Dedifferentiated amniotic fluid mesenchymal stem cell (primary cell): Measurements from ENCODE around the gene CCDC197.

Experiments
- DNase-seq: peaks from one replicate; pipeline ENCODE4 v3.0.0-alpha.2; 2016; ENCODE audit errors: extremely low spot score

CCDC197 gene

GRCh38 chr14:93997082-93997481, at the start of gene CCDC197:
Gene CCDC197 (plus strand): TSS chr14:93997301. CDS start chr14:93998132, 831 bp downstream.
- DNase-seq: no peak

GRCh38 chr14:93949511-93950075, 47.5 kb upstream of the CCDC197 start:
- no peak for DNase-seq

- DNase-seq: no peak
Observed at GRCh38 chr14:93950948-93951634, 46.0 kb upstream of the CCDC197 start.

GRCh38 chr14:93951635-93952540, 45.2 kb upstream of the CCDC197 start:
- DNase-seq: no peak

GRCh38 chr14:93952829-93953228, 44.3 kb upstream of the CCDC197 start:
- no peak for DNase-seq

GRCh38 chr14:93953263-93953662, 43.8 kb upstream of the CCDC197 start:
- no peak for DNase-seq

- no peak for DNase-seq
Observed at GRCh38 chr14:93953739-93954515, 43.2 kb upstream of the CCDC197 start.

- DNase-seq: no peak
Observed at GRCh38 chr14:93954516-93954830, 42.6 kb upstream of the CCDC197 start.

GRCh38 chr14:93954900-93955849, 41.9 kb upstream of the CCDC197 start:
- DNase-seq: no peak

- DNase-seq: no peak
Observed at GRCh38 chr14:93955850-93956481, 41.1 kb upstream of the CCDC197 start.

GRCh38 chr14:93956514-93957332, 40.4 kb upstream of the CCDC197 start:
- DNase-seq: no peak

- DNase-seq: no peak
Observed at GRCh38 chr14:93957333-93957710, 39.8 kb upstream of the CCDC197 start.

- DNase-seq: no peak
Observed at GRCh38 chr14:93957751-93958566, 39.1 kb upstream of the CCDC197 start.

GRCh38 chr14:93958567-93959238, 38.4 kb upstream of the CCDC197 start:
- DNase-seq: no peak

- DNase-seq: peak; percentile 74
Observed at GRCh38 chr14:93959239-93960107, 37.6 kb upstream of the CCDC197 start.

GRCh38 chr14:93960108-93960475, 37.0 kb upstream of the CCDC197 start:
- DNase-seq: no peak

- DNase-seq: no peak
Observed at GRCh38 chr14:93960774-93961438, 36.2 kb upstream of the CCDC197 start.
